Breast epithelium (tissue), 4 donors: ENCODE data around the gene MAEL. TPM values are rescaled to one million over a fixed set of nuclear protein-coding genes. Genes with fewer than 3 reads are reported as not detected.
A peak's percentile ranks its signal among the peaks of the same experiment; 100 is the strongest.

ENCODE experiments used
- DNase-seq, 2 donors: peaks; one replicate each; pipeline ENCODE4 v3.0.0-alpha.2; 2019; ENCODE audit warnings: low spot score in 2 of 2
- H3K27ac ChIP-seq, 2 donors: fragments of 200-600 bp; sonication (generic) in 1 of 2; one replicate each; pipeline ENCODE4 v1.5.1; 2016 to 2019; ENCODE audit warnings: mild to moderate bottlenecking in 1 of 2
- H3K27me3 ChIP-seq, 2 donors: fragments of 200-600 bp; sonication (generic) in 1 of 2; one replicate each; pipeline versions ENCODE4 v1.5.1 to v1.6.0; 2017 to 2019; ENCODE audit warnings: control low read depth in 1 of 2, mild to moderate bottlenecking in 1 of 2
- H3K36me3 ChIP-seq: fragments of 200-600 bp; one replicate; pipeline ENCODE4 v1.5.1; 2019
- H3K4me1 ChIP-seq, 2 donors: fragments of 200-600 bp; sonication (generic); one replicate each; pipeline ENCODE4 v1.5.1; 2016 to 2019; ENCODE audit warnings: control low read depth in 1 of 2
- H3K4me3 ChIP-seq, 3 donors: fragments of 200-600 bp; sonication (generic); 1 replicate in 2 of 3; 2 replicates in 1 of 3; pipeline ENCODE4 v1.5.1; 2016 to 2019; ENCODE audit warnings: mild to moderate bottlenecking in 3 of 3, moderate library complexity in 2 of 3
- H3K9me3 ChIP-seq, 2 donors: fragments of 200-600 bp; sonication (generic) in 1 of 2; one replicate each; pipeline ENCODE4 v1.5.1; 2016 to 2019; ENCODE audit warnings: control low read depth in 1 of 2
- POLR2A ChIP-seq: fragments of 450-650 bp; IDR thresholded peaks from one replicate; pipeline ENCODE4 v1.6.1; 2016; ENCODE audit warnings: antibody characterized with exemption, mild to moderate bottlenecking, moderate library complexity
- POLR2AphosphoS5 ChIP-seq, 3 donors: sonication (generic); formaldehyde crosslinking; IDR thresholded peaks; one replicate each; pipeline ENCODE4 v1.6.1; 2017; ENCODE audit warnings: antibody characterized with exemption in 3 of 3
- intact Hi-C: fragments of 100-400 bp; cut with DNase I; formaldehyde crosslinking; loops from one replicate; pipeline ENCODE4 v1.15.1; 2023; ENCODE audit warnings: low total_unique reads
- total RNA-seq, 3 donors: library from RNA; depleted of rRNA; stranded (reverse); fragments of >200 nt; gene quantifications; one replicate each; pipeline ENCODE4 v1.1.0, GENCODE V29; 2016
- TF ChIP-seq, protein P1 (sequence below), 3 donors: fragments of 450-650 bp; IDR thresholded peaks; one replicate each; pipeline ENCODE4 v1.5.1; 2016 to 2017; ENCODE audit warnings: antibody characterized with exemption in 3 of 3, mild to moderate bottlenecking in 3 of 3, moderate library complexity in 3 of 3

Gene MAEL
- total RNA-seq, 3 donors from 2014 or later, result 0.15 TPM; not detected in 2

DNA sequence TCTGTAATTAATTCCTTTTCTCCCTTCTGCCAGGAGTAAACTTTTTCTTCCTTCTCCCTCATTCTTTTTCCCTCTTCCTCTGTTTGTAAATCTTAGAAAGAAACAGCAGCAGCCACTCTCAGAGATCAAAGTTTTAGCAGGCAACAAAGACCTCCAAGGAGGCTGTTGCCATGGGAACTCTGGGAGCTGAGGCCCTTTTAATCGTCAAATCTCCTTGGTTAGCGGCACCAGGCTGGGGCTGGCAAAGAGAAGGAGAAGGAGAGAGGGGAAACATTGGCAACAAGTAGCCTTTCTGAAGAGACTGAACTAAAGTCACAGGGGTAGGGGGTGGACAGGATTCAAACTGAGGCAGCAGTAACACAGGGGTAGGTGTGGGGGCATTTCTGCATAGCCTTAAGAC is 38.9 kb upstream of the MAEL start:
- DNase-seq, result no peak
- intact Hi-C loops, result no loop called here
- Histone ChIP-seq H3K4me3 (no peak overlapping the region), H3K27ac (no peak overlapping the region), H3K27me3 (peaks cover 0 to 3% of the 10 kb centered on the region in 2 donors), H3K4me1 (no peaks in the 10 kb centered on the region), H3K36me3 (no peaks in the 10 kb centered on the region), H3K9me3 (no peaks in the 10 kb centered on the region)
- TF ChIP-seq POLR2A, result no peak
- no peak for TF ChIP-seq POLR2AphosphoS5 (IDR thresholded peaks at IDR 0.05)
- TF ChIP-seq, protein P1, sequence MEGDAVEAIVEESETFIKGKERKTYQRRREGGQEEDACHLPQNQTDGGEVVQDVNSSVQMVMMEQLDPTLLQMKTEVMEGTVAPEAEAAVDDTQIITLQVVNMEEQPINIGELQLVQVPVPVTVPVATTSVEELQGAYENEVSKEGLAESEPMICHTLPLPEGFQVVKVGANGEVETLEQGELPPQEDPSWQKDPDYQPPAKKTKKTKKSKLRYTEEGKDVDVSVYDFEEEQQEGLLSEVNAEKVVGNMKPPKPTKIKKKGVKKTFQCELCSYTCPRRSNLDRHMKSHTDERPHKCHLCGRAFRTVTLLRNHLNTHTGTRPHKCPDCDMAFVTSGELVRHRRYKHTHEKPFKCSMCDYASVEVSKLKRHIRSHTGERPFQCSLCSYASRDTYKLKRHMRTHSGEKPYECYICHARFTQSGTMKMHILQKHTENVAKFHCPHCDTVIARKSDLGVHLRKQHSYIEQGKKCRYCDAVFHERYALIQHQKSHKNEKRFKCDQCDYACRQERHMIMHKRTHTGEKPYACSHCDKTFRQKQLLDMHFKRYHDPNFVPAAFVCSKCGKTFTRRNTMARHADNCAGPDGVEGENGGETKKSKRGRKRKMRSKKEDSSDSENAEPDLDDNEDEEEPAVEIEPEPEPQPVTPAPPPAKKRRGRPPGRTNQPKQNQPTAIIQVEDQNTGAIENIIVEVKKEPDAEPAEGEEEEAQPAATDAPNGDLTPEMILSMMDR (IDR thresholded peaks at IDR 0.05), result no peak

DNA sequence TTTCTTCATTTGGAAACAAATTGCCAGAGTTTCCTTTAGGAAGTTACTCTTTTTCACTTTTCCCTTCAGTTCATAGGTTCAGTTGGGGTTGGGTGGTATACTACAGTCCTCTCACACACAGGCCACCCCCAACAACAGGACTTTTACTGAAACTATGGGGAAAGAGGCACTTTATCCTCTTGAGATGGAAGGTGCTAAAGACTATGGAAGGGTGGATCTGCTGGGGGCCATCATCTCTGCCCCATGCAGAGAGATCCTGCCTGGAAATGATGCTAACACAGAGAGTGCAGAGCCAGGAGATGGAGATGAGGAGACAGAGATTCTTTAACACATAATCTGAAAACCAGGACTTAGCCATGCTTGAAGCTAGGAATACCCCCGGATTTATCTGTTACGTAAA is 38.0 kb upstream of the MAEL start:
- DNase-seq, result no peak

DNA sequence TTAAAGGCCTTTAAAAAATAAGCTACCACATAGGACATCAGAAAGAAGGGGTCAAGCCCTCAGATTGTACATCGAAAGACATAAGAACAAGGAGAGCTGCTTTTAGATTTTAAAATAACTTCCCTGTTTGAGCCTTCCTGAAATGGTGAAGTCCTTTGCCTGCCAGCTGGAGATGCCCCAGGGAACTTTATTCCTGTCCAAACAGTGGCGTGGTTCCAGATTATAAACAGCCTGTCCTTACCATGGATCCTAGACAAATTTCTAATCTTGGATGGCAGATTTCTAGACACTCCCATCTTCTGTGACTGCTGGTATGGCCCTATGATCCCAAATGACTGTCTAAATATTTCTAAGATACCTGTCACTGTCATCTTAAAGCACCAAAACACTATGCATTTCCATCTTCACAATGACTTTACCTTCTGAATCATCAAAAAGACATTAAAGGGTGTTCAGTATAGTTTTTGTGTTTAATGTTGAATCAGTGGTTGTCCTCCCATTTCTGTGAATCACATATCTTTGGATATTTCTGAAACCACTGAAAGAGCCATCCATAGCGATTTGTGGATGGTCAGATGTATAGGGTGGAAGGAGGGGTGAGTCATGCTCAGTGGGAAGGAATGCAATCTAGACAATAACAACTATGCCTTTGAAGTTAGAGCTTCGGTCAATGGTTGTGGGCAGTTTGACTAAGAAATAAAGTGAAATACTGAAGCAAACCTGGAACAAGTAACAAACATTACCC is 36.9 kb upstream of the MAEL start:
- DNase-seq, result peak in 1 of 2 donors; percentile 36
- intact Hi-C loops, result no loop called here
- Histone ChIP-seq H3K4me1 (no peaks in the 10 kb centered on the region), H3K27ac (no peak overlapping the region), H3K4me3 (no peak overlapping the region), H3K9me3 (no peaks in the 10 kb centered on the region), H3K27me3 (peaks cover 0 to under 1% of the 10 kb centered on the region in 2 donors), H3K36me3 (no peaks in the 10 kb centered on the region)
- TF ChIP-seq POLR2AphosphoS5 (IDR thresholded peaks at IDR 0.05), result no peak
- TF ChIP-seq, protein P1 (IDR thresholded peaks at IDR 0.05), result no peak

More for the DNA sequence above, 38.0 kb upstream of the MAEL start:
- no peak overlapping the region for H3K4me3 ChIP-seq
- H3K36me3 ChIP-seq, result no peaks in the 10 kb centered on the region
- H3K27ac ChIP-seq, result no peak overlapping the region
- intact Hi-C loops, result no loop called here
- H3K9me3 ChIP-seq, result no peaks in the 10 kb centered on the region
- peaks cover 0 to 3% of the 10 kb centered on the region in 2 donors for H3K27me3 ChIP-seq
- TF ChIP-seq, protein P1 (IDR thresholded peaks at IDR 0.05), result no peak
- TF ChIP-seq POLR2A, result no peak
- no peak for TF ChIP-seq POLR2AphosphoS5 (IDR thresholded peaks at IDR 0.05)
- H3K4me1 ChIP-seq, result no peaks in the 10 kb centered on the region

DNA sequence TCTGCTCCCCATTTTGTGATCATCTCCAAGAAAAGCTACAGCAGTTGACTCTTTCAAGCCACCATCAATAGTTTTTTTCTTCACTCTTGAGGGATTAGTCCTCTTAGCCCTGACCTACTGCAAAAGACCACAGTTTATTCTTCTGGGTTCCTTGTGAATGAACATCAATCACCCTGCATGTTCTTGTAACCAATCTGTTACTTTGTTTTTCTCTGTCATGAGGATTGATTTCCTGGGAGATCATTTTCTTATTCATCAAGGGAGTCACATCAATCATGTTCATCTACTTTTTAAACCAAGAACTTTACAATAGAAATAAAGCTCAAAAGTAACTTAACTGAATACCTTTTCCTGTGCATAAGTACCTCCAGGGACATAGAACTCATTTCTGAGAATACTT is 35.6 kb upstream of the MAEL start:
- Histone ChIP-seq H3K27me3 (no peaks in the 10 kb centered on the region), H3K4me1 (no peaks in the 10 kb centered on the region), H3K27ac (no peak overlapping the region), H3K36me3 (no peaks in the 10 kb centered on the region), H3K9me3 (no peaks in the 10 kb centered on the region), H3K4me3 (no peak overlapping the region)
- no peak for DNase-seq
- TF ChIP-seq POLR2AphosphoS5 (IDR thresholded peaks at IDR 0.05) (no peak), POLR2A (no peak)
- TF ChIP-seq, protein P1 (IDR thresholded peaks at IDR 0.05), result no peak
- intact Hi-C loops, result no loop called here

DNA sequence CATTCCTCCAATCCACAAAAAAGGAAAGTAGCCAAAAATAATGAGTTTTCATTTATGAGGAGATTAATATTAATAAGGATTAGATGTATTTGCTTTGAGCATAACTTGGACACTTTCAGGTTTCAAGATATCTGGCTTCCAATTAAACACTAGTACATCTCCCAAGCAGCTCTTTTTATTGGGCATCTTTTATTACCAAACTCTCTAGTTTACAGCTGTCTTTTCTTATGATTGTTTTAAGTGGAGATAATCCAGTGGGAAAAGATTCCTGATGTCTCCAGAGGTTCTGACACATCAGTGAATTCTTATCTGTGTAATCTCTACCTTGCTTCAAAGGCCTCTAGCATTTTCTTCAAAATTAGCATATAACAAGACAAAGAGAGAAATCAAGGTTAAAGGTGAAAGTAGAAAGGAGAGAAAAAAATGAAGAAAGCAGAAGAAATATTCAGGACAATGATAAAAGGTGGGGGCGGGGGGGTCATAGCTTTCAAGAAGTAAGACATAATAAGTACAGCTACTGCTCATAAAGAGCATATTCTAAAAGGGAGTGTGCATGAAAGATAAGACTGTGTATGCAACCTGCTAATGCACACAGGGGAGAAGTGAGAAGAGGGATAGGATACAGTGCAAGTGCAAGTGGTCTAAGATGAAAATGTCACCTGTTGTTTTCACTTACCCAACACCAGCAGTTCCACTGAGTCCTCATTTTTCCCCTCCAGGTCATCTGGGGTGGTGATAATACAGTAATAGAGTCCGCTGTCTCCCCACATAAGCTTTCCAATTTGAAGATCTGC is 32.8 kb upstream of the MAEL start:
- Histone ChIP-seq H3K27ac (no peak overlapping the region), H3K4me1 (no peaks in the 10 kb centered on the region), H3K4me3 (no peak overlapping the region), H3K9me3 (no peaks in the 10 kb centered on the region), H3K36me3 (no peaks in the 10 kb centered on the region), H3K27me3 (no peaks in the 10 kb centered on the region)
- no peak for DNase-seq
- TF ChIP-seq, protein P1 (IDR thresholded peaks at IDR 0.05), result no peak
- TF ChIP-seq POLR2AphosphoS5 (IDR thresholded peaks at IDR 0.05) (no peak), POLR2A (no peak)
- intact Hi-C loops, result no loop called here
